ENCODE measurements around the gene KATNAL1.
"Not testable (repeated sequence)": the region's sequence is repeated elsewhere in the genome, so short reads cannot be mapped to it uniquely, and the experiment has no call there.

The KATNAL1 gene

DNA sequence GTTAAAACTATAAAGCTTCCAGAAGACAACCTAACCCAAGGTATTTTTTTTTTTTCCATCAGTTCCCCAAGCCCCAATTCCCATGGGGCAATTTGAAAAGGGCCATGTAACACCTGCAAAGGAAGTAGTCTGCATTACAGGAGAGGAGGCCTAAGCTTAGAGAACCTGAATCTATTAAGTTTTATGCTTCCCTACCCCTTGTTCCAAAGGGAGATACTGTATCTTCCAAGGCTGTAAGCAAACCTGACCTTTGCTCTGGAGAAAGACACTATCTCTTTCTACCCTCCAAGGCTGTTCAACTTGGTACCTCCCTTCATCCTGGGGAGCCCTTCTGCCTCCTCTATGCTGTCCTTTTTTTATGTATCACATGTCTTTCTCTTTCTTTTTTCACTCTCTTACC, 15.0 kb downstream of the KATNAL1 start:
- no peak for DNase-seq (ENCODE audit: low spot score)

DNA sequence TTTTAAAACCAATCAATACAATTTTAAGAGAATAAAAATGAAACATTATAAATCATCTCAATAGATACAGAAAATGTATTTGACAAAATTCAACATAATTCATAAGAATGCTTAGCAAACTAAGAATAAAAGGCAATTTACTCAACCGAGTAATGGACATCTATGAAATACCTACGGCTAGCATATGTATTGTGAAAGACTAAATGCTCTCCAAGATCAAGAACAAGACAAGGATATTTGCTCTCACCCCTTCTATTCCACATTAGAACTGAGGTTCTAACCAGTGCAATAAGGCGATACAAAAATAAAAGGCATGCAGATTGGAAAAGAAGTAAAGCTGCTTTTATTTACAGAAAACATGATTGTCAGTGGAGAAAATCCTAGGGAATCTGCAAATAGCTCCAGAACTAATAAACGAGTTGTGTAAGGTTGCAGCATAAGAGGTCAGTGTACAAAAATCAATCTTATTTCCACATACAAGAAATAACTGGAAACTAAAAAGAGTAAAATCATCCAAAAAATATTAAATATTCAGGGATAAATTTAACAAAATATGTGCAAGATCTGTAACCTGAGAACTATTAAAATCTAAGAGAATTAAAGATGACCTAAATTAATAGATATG, 16.4 kb downstream of the KATNAL1 start:
- DNase-seq (ENCODE audit: low spot score) = no peak

DNA sequence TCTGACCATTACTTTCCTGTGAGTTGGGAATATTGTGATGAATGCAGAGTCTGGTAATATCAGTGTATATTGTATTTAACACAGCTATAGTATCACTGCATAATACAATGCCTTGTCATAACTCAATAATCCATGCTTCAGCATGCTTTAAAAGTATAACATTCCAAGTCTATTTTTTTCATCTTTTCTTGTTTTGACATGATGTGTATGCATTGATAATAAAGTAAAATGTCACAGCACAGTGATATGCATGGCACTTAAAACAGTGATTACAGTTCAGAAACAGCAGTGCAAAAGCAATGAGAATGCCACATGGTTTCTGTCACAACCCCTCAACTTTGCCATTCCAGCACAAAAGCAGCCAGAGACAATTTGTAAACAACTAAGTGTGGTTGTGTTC, 17.8 kb downstream of the KATNAL1 start:
- no peak for DNase-seq (ENCODE audit: low spot score)

DNA sequence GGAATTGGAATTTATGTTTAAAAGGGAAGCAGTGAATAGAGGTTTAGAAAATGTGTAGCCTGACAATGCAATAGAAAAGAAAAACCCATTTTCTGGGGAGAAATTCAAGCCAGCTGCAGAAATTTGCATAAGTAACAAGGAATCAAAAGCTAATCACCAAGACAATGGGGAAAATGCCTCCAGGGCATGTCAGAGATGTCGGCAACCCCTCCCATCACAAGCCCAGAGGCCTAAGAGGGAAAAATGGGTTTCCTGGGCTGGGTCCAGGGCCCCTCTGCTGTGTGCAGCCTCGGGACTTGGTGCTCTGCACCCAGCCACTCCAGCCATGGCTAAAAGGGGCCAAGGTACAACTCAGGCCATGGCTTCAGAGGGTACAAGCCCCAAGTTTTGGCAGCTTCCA, 21.3 kb downstream of the KATNAL1 start:
- DNase-seq (ENCODE audit: low spot score) = not testable (repeated sequence)

DNA sequence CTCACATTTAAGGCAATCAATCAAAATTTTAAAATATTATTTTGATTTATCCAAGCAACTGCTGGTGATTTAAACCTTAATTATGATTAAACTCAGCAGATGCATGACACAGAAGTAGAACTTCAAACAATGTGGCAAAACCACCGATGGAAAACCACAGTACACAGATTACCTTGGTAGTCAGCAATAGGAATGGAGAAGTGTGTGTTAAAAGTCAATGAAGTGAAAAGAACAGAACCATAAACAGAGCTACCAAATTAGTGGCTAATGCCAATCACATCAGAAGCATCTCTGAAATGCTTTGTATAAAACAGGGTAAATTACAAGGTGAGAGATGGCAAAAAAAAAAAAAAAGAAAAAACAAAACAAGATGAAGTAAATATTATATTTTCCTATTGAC, 31.2 kb downstream of the KATNAL1 start:
- DNase-seq (ENCODE audit: low spot score) = no peak

DNA sequence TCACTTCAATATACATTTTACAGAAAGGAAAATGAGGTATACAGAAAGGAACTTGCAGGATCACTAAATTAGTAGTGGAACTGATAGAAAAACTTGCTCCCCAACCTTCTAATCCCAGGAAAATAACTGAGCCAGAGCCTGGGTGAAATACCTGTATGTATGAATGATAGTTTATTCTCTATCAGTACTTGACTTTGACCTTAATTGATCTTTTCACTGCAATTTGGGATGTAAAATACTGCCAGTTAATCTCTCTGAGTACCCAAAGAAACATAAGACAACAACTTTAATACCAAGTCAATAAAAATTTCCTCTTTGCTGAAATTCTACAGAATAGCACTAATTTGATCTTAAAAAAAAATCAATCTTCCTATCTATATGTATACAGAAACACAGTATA, 33.3 kb downstream of the KATNAL1 start:
- DNase-seq (ENCODE audit: low spot score) = no peak

DNA sequence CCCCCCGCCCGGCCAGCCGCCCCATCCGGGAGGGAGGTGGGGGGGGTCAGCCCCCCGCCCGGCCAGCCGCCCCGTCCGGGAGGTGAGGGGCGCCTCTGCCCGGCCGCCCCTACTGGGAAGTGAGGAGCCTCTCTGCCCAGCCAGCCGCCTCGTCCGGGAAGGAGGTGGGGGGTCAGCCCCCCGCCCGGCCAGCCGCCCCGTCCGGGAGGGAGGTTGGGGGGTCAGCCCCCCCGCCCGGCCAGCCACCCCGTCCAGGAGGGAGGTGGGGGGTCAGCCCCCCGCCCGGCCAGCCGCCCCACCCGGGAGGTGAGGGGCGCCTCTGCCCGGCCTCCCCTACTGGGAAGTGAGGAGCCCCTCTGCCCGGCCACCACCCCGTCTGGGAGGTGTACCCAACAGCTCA, 37.3 kb downstream of the KATNAL1 start:
- DNase-seq (ENCODE audit: low spot score) = not testable (repeated sequence)

DNA sequence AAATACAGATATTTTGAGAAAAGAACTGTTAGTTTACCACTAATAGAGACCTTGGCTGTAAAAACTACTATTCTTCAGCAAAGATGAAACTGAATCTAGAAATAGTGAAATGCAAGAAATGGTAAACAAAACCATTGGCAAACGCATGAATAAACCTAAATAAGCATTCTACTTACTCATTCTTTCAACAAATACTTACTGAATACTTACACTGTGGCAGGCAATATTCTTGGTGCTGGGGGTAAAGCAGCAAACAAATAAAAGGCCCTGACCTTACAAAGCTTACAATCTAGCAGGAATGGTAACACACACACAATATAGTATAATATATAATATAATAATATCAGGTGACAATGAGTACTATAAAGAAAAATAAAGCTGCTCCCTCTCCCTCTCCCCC, 38.7 kb downstream of the KATNAL1 start:
- DNase-seq (ENCODE audit: low spot score) = no peak

DNA sequence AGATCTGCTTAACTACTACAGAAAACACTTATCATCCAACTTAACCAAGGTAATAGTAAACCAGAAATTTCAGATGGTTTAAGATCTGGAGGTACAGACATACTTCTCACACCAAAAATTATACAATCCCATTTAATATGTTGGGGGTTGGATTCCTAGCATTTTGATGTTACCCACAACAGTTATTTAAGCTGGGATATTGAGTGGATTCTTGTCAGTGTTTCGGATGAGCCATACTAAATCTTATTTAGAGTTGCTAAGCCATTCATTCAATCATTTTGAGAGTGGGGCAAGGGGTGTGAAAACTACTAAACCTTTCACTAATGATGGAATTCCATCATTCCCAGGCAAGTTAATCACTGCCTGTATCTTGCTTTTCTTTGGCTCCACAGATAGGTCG, 40.6 kb downstream of the KATNAL1 start:
- DNase-seq (ENCODE audit: low spot score) = no peak

DNA sequence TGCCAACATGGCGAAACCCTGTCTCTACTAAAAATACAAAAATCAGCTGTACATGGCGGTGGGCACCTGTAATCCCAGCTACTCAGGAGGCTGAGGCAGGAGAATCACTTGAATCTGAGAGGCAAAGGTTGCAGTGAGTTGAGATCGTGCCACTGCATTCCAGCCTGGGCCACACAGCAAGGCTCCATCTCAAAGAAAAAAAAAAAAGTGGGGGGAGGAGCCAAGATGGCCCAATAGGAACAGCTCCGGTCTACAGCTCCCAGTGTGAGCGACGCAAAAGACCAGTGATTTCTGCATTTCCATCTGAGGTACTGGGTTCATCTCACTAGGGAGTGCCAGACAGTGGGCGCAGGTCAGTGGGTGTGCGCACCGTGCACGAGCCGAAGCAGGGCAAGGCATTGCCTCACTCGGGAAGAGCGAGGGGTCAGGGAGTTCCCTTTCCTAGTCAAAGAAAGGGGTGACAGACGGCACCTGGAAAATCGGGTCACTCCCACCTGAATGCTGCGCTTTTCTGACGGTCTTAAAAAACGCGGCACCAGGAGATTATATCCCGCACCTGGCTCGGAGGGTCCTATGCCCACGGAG, 48.1 kb downstream of the KATNAL1 start:
- not testable (repeated sequence) for DNase-seq (ENCODE audit: low spot score)

DNA sequence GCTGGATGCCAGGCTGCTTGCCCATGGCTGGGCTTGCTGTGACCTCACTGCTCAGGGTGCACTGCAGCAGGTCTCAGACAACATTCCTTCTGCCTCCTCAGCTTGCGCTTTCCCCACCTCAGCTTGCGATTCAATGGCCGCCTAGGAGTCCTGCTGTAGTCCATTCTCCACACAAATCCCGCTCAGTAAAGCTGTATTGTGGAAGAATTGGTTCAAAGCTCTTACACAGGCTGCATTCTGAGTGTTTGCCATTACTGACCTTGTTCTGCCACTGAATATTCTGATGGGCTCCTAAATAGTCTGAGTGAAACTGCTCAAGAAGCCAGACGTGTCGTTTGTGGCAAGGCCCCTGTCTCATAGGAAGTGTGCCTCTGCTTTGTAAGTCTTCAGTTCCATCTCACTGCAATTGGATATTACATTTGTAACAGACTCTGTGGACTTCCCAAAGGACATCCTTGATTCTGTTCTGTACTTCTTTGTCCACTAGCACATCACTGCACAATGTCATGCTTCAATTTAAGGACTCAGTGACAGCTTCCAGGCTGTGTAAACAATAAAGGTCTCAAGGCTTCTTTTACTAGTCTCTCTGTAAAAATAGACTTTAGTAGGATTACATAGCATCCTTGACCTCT, 49.8 kb downstream of the KATNAL1 start:
- peak; percentile 6 for DNase-seq (ENCODE audit: low spot score)

DNA sequence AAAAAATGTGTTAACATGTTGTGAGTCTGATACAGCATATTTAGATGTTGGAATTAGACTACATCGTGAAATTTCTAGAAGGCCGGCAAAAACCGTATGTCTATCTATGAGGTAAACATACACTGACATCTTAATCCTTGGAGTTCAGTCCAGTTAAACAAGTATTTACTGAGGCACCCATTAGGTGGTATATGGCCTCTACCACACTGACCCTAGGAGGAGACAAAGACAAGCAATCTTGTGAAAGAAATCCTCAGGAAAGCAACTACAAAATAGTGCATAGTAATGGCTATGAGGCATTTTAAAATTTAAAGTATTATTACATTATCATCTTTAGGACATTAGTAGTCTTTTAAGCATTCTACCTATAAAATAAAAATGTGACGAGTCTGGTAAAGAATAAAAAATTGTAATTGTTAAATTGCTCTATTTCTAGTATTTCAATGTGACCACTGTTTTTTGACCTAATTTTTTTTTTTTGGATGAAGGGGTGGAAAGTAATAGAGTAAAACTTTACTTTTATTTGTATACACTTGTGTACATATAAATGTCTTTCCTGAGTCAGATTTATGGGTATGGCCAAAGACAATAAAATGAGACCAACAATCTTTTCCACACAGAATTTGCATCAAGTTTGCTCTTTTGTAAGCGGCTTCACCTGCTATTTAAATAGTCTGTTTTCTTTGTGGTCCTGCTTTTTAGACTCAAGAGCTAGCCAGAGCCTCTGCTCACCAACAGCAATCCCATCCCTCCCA, 50.5 kb downstream of the KATNAL1 start:
- peak; percentile 16 for DNase-seq (ENCODE audit: low spot score)

DNA sequence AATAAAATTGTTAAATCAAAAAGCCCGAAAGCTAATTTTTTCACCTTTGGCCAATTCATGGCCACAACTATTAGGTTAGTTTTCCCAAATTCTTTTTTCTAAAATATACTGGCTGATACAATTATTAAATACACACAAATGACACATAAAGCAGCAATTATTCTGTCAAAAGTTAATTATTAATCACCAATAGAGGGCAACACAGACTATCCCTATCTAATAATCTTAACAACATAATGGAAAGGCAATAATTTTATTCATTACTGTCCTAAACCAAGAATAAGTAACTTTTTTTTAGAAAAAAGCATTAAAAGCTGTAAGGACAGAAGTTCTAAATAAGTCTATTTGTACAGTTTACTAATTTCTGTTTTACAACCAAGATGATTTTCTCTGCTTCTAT, 51.7 kb downstream of the KATNAL1 start:
- DNase-seq (ENCODE audit: low spot score) = peak; percentile 24

DNA sequence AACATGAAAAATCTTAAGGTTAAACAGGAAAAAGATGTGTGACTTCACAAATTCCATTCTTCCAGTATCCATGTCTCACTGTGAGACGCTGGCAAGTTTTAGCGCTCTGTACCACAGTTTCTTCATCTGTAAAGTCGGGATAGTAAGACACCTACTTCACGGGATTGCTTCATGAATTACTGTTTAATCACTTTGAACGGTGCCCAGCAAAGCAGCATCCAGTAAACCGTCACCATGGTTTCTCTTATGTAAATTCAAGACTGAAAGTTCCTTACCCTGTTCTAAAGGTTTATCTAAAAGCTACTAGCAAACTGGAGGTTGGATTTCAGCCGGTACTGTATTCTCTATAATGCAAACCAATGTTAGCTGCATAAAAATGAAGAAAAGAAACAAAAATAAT, 53.5 kb downstream of the KATNAL1 start:
- no peak for DNase-seq (ENCODE audit: low spot score)

DNA sequence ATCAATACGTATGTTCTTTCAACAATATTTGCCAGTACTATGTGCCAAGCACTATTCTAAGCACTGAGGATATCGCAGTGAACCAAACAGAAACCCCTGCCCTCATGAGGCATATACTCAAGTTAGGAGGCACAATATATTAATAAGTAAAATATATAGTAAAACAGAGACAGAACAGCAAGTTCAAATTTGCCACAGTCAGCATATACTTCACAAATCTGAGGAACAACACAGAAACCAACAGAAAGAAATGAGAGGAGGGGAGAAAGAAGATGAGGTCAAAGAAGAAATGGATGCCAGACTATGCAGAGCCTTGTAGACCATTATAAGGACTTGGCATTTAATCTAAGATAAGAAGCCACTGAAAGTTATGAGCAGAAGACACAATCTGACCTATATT, 59.9 kb downstream of the KATNAL1 start:
- DNase-seq (ENCODE audit: low spot score) = no peak

DNA sequence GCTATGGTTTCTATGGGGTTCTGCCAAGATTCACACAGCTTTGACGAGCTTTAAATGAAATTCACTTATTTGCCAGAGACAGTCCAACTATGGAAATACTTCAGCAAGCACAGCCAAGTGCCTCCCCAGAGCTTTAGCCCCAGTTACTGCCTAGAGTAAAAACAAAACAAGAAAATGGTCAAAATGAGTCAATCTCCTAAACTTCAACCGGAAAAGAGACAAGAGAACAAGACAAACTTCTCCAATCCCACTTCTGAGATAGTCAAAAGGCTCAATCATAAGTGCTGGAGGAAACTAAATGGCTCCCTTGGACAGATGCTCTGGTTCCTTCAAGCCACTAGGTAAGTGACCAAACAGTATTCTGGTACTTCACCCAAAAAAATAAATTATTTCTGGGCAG, 65.8 kb downstream of the KATNAL1 start:
- no peak for DNase-seq (ENCODE audit: low spot score)

DNA sequence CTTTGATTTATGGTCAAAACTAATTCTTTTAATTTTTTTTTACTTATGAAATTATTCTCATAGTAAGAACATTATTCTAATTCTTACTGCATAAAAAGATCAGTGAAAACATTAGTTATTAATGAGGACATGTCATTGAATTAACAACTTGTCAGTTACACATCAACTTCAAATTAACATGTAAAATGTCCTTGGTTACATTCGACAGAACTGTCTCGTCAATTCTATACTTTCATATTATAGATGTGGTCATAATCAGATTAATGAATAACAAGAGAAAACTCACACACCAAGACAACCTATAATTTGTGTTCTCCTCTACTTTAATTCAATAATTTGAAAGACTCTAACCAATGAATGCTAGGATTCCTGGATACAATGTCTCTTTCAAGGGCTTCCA, 66.7 kb downstream of the KATNAL1 start:
- no peak for DNase-seq (ENCODE audit: low spot score)

DNA sequence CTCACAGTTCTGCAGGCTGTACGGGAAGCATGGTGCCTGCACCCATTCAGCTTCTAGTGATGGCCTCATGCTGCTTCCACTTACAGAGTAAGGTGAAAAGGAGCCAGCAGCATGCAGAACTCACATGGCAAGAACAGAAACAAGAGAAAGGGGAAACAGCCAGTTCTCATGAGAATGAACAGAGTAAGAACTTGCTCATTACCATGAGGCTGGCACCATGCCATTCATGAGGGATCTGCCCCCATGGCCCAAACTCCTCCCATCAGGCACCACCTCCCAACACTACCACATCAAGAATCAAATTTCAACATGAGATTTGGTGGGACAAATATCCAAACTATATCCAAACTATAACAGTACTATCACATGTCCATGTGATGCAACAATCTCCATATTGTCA, 72.1 kb downstream of the KATNAL1 start:
- no peak for DNase-seq (ENCODE audit: low spot score)

DNA sequence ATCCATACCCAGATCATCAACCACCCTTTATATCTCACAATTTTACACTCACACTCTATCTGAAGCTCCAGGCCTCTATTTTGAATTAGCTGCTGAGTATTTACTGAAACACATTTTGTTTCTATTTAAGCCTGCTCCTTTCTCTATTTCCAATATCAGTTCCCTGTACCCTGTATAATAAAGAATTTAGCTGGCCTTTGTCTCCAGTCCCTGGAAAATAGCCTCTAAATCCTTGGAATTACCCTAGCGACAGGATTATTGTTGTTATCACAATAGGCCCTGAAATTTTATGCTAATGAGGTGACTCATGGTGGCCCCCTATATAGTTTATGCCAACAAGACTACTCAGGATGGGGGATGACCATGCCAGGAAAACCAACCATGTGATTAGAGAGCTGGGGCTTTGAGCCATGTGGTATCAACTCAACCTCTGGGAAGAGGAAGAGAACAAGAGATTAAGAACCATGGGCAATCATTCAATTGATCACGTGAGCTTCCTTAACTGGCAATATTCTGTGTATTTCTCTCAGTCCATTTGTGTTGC, 72.7 kb downstream of the KATNAL1 start:
- no peak for DNase-seq (ENCODE audit: low spot score)

DNA sequence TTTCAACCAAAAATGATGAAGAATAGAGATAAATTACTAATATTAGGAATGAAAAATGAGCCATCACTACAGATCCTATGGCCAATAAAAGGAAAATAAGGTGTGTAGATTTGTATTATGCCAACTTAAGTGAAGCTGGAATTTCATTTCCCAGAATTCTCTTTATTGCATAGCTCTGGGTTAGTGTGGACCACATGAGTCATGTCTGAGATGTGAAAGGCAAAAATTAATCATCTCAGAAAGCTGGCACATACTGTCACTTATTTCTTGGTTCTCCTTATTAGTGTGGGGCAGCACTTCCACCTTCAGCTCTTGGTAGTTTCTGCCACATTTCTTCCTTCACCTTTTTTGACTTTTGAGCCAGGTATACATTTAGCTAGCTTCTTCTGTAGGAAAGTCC, 82.6 kb downstream of the KATNAL1 start:
- no peak for DNase-seq (ENCODE audit: low spot score)

DNA sequence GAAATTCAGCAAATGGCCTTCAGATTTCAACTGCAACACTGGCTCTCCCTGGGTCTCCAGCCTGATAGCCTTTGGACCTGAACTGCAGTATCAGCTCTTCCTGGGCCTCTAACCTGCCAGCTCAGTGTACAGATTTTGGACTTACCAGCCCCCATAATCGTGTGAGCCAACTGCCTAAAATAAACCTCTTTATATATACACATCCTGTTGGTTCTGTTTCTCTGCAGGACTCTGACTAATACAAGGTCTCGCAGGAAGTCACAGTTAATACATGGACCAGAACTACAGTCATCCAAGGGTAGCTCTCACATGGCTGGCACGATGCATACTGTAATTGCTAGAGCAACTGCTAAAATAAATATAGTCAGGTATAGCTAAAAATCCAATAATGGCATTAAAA, 85.1 kb downstream of the KATNAL1 start:
- DNase-seq (ENCODE audit: low spot score) = no peak

DNA sequence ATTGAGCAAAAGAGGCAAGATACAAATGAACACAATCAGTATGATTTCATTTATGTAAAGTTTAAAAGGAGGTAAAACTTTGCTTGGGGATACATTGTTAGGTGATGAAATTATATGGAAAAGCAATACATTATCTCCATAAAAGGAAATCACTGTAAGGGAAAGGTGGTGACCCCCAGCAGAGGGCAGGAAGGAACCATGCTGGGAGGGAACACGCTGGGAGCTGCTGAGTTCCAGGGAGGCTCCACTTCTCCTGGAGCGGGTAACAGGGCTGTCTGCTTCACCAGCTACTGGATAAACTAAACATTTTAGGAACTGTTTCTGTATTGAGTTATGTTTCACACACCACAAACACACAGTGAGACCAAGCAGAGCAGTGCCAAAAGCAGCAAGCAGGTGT, 91.2 kb downstream of the KATNAL1 start:
- no peak for DNase-seq (ENCODE audit: low spot score)

DNA sequence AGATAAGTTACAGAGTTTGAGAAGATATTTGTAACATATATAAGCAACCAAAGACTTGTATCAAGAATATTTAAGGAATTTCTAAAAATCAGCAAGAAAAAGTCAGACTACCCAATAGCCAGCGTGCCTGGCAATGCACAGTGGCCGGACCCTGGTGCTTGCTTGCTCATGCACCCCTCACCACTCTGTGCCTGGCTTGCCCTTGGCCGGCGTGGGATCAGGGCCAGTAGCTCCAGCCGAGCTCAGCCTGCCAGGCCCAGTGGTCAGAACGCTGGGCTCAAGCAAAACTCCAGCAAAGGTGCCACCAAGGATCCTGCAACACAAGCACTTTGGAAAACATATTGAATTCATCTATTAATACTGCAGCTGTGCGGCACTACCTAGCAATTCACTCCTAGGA, 95.1 kb downstream of the KATNAL1 start:
- DNase-seq (ENCODE audit: low spot score) = no peak

Data from GM03348 (cell line).